HEK293 (cell line): ENCODE results near the gene MBP.

Experiments
- CTCF ChIA-PET: fragments of 350-600 bp; formaldehyde crosslinking; extraction: SDS; loops from one replicate; lab custom pipeline; 2021; ENCODE audit warnings: antibody characterized with exemption; lab: Yijun Ruan, JAX
- POLR2A ChIA-PET: fragments of 300-600 bp; formaldehyde crosslinking; extraction: SDS; loops from one replicate; lab custom pipeline; 2020; ENCODE audit warnings: antibody characterized with exemption, inconsistent platforms; lab: Yijun Ruan, JAX
- H3K27ac ChIP-seq: fragments of 200-500 bp; sonication (Bioruptor generic); 2 replicates; pipeline ENCODE4 v1.5.1; 2014; ENCODE audit warnings: low read depth, low read length, control low read depth, inconsistent platforms; ENCODE audit errors: extremely low read depth
- H3K36me3 ChIP-seq, 2 experiments: fragments of 200-500 bp in 1 of 2; sonication (Bioruptor generic) in 1 of 2; 1 replicate in 1 of 2; 2 replicates in 1 of 2; pipeline ENCODE4 v1.5.1; 2014 to 2017; ENCODE audit warnings: inconsistent platforms in 2 of 2, low read length in 2 of 2; ENCODE audit not compliant: control insufficient read depth in 2 of 2, insufficient read depth in 1 of 2
- H3K4me1 ChIP-seq: fragments of 200-500 bp; sonication (Bioruptor generic); 2 replicates; pipeline ENCODE4 v1.5.1; 2014; ENCODE audit warnings: mild to moderate bottlenecking, low read length, inconsistent platforms; ENCODE audit not compliant: control insufficient read depth, insufficient read depth
- H3K4me3 ChIP-seq: 2 replicates; pipeline ENCODE4 v1.5.1; 2011; ENCODE audit warnings: low read depth, mild to moderate bottlenecking, control low read depth, low read length, moderate library complexity
- H3K9me3 ChIP-seq: fragments of 200-500 bp; sonication (Bioruptor generic); 2 replicates; pipeline ENCODE4 v1.5.1; 2014; ENCODE audit warnings: low read depth, low read length, inconsistent platforms; ENCODE audit not compliant: control insufficient read depth, insufficient read depth
- KLF9 ChIP-seq: fragments of 450-650 bp; formaldehyde crosslinking; IDR thresholded peaks from 2 replicates; pipeline ENCODE4 v1.5.1; 2016; ENCODE audit warnings: missing biosample characterization, missing genetic modification characterization, low read depth
- SCRT1 ChIP-seq: fragments of 450-650 bp; formaldehyde crosslinking; IDR thresholded peaks from 2 replicates; pipeline ENCODE4 v1.5.1; 2016; ENCODE audit warnings: missing biosample characterization, missing genetic modification characterization, borderline replicate concordance
- SP7 ChIP-seq: fragments of 450-650 bp; formaldehyde crosslinking; IDR thresholded peaks from 2 replicates; pipeline ENCODE4 v1.5.1; 2016; ENCODE audit warnings: missing biosample characterization, missing genetic modification characterization
- ZFHX2 ChIP-seq: fragments of 450-650 bp; formaldehyde crosslinking; conservative IDR thresholded peaks from 2 replicates; pipeline ENCODE4 v1.5.1; 2016; ENCODE audit warnings: missing biosample characterization, missing genetic modification characterization
- ZFP37 ChIP-seq: fragments of 450-650 bp; formaldehyde crosslinking; IDR thresholded peaks from 2 replicates; pipeline ENCODE4 v1.5.1; 2016; ENCODE audit warnings: missing biosample characterization, missing genetic modification characterization
- ZNF623 ChIP-seq: fragments of 450-650 bp; formaldehyde crosslinking; IDR thresholded peaks from 2 replicates; pipeline ENCODE4 v1.5.1; 2016; ENCODE audit warnings: missing biosample characterization, missing genetic modification characterization
- ZNF626 ChIP-seq: fragments of 450-650 bp; sonication (Bioruptor Pico); formaldehyde crosslinking; IDR thresholded peaks from 2 replicates; pipeline ENCODE4 v1.5.1; 2018; ENCODE audit warnings: missing biosample characterization, missing genetic modification characterization, inconsistent platforms
- TF ChIP-seq, protein P1 (sequence below): fragments of 450-650 bp; formaldehyde crosslinking; conservative IDR thresholded peaks from 2 replicates; pipeline ENCODE4 v1.5.1; 2016; ENCODE audit warnings: low read depth, missing biosample characterization, missing genetic modification characterization
- TF ChIP-seq, protein P2 (sequence below): fragments of 450-650 bp; formaldehyde crosslinking; IDR thresholded peaks from 2 replicates; pipeline ENCODE4 v1.5.1; 2016; ENCODE audit warnings: missing biosample characterization, missing genetic modification characterization
- TF ChIP-seq, protein P3 (sequence below): fragments of 450-650 bp; formaldehyde crosslinking; IDR thresholded peaks from 2 replicates; pipeline ENCODE4 v1.5.1; 2016; ENCODE audit warnings: missing biosample characterization, missing genetic modification characterization, borderline replicate concordance
- TF ChIP-seq, protein P4 (sequence below): fragments of 450-650 bp; formaldehyde crosslinking; IDR thresholded peaks from 2 replicates; pipeline ENCODE4 v1.5.1; 2016; ENCODE audit warnings: missing biosample characterization, missing genetic modification characterization

MBP gene

DNA sequence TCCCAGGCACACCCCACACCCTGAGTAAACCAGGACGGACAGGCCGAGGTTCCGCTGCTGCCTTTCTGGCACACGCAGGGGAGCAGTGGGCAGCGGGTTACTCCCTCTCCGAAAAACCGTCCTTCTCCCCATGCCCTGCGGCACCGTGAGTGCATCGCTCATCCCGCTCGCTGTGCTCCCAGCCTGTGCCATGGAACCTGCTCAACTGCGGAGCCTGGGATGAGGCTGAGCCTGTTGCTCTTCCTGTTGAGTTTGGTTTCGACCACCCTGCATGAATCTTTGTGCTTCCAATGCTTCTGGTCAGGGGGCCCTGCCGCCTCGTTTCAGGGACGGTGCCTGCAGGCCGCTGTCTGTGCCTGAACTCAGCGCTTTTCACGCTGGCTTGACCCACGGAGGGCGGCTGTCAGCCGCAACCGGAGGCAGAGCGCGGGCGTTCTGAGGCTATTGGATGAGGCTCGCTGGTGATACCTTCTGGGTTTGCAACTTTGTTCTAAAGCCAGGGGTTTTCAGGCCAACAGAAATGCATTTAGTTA is 106.7 kb downstream of the MBP start:
- no peaks in the 10 kb centered on the region for H3K4me1 ChIP-seq
- TF ChIP-seq, protein P1, sequence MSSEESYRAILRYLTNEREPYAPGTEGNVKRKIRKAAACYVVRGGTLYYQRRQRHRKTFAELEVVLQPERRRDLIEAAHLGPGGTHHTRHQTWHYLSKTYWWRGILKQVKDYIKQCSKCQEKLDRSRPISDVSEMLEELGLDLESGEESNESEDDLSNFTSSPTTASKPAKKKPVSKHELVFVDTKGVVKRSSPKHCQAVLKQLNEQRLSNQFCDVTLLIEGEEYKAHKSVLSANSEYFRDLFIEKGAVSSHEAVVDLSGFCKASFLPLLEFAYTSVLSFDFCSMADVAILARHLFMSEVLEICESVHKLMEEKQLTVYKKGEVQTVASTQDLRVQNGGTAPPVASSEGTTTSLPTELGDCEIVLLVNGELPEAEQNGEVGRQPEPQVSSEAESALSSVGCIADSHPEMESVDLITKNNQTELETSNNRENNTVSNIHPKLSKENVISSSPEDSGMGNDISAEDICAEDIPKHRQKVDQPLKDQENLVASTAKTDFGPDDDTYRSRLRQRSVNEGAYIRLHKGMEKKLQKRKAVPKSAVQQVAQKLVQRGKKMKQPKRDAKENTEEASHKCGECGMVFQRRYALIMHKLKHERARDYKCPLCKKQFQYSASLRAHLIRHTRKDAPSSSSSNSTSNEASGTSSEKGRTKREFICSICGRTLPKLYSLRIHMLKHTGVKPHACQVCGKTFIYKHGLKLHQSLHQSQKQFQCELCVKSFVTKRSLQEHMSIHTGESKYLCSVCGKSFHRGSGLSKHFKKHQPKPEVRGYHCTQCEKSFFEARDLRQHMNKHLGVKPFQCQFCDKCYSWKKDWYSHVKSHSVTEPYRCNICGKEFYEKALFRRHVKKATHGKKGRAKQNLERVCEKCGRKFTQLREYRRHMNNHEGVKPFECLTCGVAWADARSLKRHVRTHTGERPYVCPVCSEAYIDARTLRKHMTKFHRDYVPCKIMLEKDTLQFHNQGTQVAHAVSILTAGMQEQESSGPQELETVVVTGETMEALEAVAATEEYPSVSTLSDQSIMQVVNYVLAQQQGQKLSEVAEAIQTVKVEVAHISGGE (tag by site-specific recombination), result no peak
- TF ChIP-seq SCRT1 (tag by site-specific recombination), result no peak
- TF ChIP-seq, protein P2, sequence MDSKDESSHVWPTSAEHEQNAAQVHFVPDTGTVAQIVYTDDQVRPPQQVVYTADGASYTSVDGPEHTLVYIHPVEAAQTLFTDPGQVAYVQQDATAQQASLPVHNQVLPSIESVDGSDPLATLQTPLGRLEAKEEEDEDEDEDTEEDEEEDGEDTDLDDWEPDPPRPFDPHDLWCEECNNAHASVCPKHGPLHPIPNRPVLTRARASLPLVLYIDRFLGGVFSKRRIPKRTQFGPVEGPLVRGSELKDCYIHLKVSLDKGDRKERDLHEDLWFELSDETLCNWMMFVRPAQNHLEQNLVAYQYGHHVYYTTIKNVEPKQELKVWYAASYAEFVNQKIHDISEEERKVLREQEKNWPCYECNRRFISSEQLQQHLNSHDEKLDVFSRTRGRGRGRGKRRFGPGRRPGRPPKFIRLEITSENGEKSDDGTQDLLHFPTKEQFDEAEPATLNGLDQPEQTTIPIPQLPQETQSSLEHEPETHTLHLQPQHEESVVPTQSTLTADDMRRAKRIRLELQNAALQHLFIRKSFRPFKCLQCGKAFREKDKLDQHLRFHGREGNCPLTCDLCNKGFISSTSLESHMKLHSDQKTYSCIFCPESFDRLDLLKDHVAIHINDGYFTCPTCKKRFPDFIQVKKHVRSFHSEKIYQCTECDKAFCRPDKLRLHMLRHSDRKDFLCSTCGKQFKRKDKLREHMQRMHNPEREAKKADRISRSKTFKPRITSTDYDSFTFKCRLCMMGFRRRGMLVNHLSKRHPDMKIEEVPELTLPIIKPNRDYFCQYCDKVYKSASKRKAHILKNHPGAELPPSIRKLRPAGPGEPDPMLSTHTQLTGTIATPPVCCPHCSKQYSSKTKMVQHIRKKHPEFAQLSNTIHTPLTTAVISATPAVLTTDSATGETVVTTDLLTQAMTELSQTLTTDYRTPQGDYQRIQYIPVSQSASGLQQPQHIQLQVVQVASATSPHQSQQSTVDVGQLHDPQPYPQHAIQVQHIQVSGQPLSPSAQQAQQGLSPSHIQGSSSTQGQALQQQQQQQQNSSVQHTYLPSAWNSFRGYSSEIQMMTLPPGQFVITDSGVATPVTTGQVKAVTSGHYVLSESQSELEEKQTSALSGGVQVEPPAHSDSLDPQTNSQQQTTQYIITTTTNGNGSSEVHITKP (tag by site-specific recombination), result no peak
- TF ChIP-seq, all 188 proteins: peak for 0
- CTCF ChIA-PET, result no interaction called here
- no peak overlapping the region for H3K4me3 ChIP-seq
- H3K36me3 ChIP-seq, result no peaks in the 10 kb centered on the region
- H3K9me3 ChIP-seq, result no peaks in the 10 kb centered on the region
- POLR2A ChIA-PET, result no interaction called here
- no peak overlapping the region for H3K27ac ChIP-seq

DNA sequence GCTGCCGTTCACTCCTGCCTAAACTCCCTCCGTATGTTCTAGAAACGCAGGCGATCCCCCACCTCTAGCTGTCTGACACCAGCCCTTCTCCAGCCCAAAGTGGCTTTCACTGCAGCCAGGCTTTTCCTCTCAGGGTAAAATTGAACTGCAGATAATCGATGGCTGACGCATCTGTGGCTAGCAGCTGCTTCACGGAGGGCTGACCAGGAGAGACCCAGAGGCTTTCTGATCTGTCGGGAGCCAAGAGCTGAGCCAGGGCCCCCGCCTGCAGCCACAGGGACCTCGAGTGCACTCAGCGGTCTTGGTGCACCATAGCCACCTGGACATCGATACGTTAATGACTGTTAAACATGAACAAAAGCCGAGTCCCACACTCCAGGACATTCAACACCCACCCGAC is 107.5 kb downstream of the MBP start:
- ChIA-PET POLR2A (no interaction called here), CTCF (no interaction called here)
- no peak overlapping the region for H3K27ac ChIP-seq
- no peak overlapping the region for H3K4me3 ChIP-seq
- H3K9me3 ChIP-seq, result no peaks in the 10 kb centered on the region
- TF ChIP-seq, protein P3, sequence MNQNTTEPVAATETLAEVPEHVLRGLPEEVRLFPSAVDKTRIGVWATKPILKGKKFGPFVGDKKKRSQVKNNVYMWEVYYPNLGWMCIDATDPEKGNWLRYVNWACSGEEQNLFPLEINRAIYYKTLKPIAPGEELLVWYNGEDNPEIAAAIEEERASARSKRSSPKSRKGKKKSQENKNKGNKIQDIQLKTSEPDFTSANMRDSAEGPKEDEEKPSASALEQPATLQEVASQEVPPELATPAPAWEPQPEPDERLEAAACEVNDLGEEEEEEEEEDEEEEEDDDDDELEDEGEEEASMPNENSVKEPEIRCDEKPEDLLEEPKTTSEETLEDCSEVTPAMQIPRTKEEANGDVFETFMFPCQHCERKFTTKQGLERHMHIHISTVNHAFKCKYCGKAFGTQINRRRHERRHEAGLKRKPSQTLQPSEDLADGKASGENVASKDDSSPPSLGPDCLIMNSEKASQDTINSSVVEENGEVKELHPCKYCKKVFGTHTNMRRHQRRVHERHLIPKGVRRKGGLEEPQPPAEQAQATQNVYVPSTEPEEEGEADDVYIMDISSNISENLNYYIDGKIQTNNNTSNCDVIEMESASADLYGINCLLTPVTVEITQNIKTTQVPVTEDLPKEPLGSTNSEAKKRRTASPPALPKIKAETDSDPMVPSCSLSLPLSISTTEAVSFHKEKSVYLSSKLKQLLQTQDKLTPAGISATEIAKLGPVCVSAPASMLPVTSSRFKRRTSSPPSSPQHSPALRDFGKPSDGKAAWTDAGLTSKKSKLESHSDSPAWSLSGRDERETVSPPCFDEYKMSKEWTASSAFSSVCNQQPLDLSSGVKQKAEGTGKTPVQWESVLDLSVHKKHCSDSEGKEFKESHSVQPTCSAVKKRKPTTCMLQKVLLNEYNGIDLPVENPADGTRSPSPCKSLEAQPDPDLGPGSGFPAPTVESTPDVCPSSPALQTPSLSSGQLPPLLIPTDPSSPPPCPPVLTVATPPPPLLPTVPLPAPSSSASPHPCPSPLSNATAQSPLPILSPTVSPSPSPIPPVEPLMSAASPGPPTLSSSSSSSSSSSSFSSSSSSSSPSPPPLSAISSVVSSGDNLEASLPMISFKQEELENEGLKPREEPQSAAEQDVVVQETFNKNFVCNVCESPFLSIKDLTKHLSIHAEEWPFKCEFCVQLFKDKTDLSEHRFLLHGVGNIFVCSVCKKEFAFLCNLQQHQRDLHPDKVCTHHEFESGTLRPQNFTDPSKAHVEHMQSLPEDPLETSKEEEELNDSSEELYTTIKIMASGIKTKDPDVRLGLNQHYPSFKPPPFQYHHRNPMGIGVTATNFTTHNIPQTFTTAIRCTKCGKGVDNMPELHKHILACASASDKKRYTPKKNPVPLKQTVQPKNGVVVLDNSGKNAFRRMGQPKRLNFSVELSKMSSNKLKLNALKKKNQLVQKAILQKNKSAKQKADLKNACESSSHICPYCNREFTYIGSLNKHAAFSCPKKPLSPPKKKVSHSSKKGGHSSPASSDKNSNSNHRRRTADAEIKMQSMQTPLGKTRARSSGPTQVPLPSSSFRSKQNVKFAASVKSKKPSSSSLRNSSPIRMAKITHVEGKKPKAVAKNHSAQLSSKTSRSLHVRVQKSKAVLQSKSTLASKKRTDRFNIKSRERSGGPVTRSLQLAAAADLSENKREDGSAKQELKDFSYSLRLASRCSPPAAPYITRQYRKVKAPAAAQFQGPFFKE, result no peak
- TF ChIP-seq ZNF623 (tag by site-specific recombination) (no peak), ZNF626 (no peak), KLF9 (no peak), ZFHX2 (tag by site-specific recombination) (no peak), SP7 (no peak), ZFP37 (no peak)
- TF ChIP-seq, protein P4, sequence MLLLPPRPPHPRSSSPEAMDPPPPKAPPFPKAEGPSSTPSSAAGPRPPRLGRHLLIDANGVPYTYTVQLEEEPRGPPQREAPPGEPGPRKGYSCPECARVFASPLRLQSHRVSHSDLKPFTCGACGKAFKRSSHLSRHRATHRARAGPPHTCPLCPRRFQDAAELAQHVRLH (tag by site-specific recombination), result no peak
- TF ChIP-seq, protein P1 (tag by site-specific recombination), result no peak
- no peaks in the 10 kb centered on the region for H3K36me3 ChIP-seq
- no peaks in the 10 kb centered on the region for H3K4me1 ChIP-seq
